Stimulated activated CD4-positive, alpha-beta T cell treated with anti-CD3 and anti-CD28 coated beads, Interleukin-2, amount 100 ng/mL, for 48 hours (primary cell): ENCODE measurements around the gene ARHGEF4.

Experiments
- DNase-seq, 2 donors: peaks; one replicate each; pipeline ENCODE4 v3.0.0-alpha.2; 2020

The ARHGEF4 gene

GRCh38 chr2:131041402-131042147 is 204.9 kb downstream of the ARHGEF4 start:
- no peak for DNase-seq

- DNase-seq = no peak
Observed at GRCh38 chr2:131042148-131042775, 205.5 kb downstream of the ARHGEF4 start.

GRCh38 chr2:131043199-131044074 is 206.7 kb downstream of the ARHGEF4 start:
- no peak for DNase-seq

DNA sequence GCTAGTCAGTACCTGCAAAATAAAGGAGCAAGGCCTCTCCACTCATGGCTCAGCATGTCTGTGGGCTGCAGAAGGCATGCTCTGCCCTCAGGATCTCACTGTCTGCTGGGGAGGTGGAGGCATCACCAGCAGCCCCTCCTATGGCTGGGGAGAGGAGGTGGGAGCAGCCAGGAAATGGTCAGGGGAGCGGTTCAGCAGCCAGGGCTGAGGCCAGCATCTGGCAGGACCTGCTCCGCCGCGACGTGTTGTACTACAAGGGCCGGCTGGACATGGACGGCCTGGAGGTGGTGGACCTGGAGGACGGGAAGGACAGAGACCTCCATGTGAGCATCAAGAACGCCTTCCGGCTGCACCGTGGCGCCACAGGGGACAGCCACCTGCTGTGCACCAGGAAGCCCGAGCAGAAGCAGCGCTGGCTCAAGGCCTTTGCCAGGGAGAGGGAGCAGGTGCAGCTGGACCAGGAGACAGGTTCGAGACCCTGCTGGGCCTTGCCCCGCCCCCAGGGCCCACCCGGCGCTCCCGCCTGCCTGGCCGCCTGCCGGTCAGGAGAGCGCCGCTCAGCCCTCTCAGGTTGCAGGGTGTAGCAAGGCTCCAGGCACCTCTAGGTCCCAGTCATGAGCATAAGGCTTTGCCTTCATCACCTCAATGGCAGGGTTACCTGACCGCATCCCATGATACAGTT is 207.5 kb downstream of the ARHGEF4 start:
- DNase-seq = no peak

DNA sequence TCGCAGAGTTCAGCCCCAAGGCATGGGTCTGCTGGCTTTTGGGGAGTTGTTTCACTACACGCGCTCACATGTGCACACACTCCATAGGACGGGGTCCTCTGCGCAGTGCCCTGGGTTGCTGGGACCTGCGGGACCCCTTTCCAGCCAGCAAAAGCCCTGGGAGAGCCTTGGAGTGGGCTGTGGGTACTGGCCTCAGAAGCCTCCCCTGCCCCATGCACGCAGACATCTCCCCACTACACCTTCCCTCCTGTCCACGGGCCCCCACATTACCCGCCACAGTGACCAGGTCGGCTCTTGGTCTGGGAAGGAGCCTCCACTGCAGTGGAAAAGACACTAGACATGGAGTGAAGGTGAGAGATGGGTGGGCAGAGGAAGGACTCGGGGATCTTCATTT is 208.0 kb downstream of the ARHGEF4 start:
- DNase-seq = no peak

GRCh38 chr2:131045286-131046027 is 208.7 kb downstream of the ARHGEF4 start:
- DNase-seq = no peak

- no peak for DNase-seq
Observed at GRCh38 chr2:131046028-131046917, 209.6 kb downstream of the ARHGEF4 start.

GRCh38 chr2:131046918-131047652 is 210.4 kb downstream of the ARHGEF4 start:
- no peak for DNase-seq

- no peak for DNase-seq
Observed at GRCh38 chr2:131047920-131048560, 211.3 kb downstream of the ARHGEF4 start.

DNA sequence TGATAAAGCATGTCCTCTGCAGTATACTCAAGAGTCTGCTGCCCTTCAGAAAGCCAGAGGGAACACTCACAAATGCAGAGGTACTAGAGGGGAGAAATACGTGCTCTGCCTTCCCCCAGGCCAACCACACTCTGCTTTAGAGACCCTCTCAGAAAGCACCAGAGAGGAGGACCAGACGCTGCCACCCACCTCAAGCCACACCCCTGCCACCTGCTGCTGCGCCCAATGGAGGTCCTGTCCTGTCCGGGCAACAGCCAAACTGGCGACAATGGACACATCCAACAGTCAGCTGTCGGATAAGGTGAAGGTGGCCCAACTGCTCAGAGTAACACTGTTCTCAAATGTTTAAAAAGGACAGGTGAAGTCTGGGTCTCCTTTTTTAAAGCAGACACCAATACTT is 211.9 kb downstream of the ARHGEF4 start:
- DNase-seq = no peak

DNA sequence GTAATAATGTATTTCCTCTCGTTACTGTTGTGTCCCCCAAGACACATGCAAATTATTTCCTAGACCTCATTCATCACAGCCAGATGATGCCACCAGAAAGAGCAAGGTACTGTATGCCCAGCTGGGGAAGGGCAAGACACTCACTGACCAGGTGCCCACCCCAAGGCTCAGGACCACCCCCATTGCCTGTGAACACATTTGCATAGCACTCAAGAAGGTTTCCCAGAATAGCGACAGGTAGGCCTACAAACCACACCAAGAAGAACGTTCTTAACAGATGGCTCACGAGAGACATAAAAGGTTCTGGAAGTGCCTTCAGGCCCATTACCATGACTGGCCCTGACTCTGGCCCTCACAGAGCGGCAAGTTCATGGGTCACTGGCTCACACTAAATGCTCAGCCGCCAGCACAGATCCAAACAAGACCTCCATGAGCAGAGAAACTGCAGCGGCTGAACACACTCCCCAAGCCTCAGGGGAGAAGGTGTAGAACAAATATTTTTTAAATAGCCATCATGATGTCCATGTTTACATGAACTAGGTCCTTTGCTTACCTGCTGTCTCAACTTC is 212.5 kb downstream of the ARHGEF4 start:
- no peak for DNase-seq

- DNase-seq = no peak
Observed at GRCh38 chr2:131050896-131051295, 214.2 kb downstream of the ARHGEF4 start.

DNA sequence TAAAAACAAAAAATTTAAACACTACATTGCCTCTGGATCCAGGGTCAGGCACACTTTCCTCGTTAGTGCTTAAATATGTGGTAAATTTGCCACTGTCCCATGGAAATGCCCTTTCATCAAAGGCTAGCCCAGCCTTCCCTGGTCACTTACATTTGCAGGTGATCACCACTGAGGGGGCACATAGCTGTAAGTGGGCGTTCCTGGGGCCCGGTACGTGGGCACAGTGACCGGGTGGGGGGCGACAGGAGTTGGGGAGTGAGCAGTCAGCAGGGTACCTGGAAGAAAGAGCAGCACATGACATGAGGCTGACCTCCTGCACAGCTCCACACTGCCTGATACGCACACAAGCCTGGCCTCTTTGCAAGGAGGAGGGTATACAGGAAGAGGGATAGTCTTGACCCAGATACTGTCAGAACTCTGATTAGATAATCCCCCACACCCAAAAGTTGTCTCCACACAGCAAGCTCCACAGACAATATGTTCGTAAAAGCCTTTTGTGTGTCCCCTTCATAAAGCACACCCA is 216.1 kb downstream of the ARHGEF4 start:
- DNase-seq = no peak

DNA sequence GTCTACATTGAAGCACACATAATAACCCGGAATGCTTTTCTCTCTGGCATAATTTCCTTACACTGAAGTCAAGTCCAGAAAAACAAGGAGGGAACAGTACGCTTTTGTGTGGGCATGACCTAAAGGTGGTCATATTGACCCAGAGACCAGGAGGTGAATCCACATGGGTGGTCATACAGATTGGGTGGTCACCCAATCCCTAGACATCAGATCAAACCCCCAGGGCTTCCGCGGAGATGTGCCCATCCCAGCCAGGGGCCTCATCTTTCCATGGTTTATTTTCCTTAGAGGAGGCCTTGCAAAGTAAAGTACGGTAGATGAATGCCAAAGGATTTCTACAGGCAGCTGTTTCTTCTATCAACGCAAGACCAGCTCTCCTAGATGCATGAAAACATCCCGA is 217.8 kb downstream of the ARHGEF4 start:
- DNase-seq = no peak

GRCh38 chr2:131055169-131056065 is 218.7 kb downstream of the ARHGEF4 start:
- no peak for DNase-seq

- DNase-seq = no peak
Observed at GRCh38 chr2:131056204-131056931, 219.7 kb downstream of the ARHGEF4 start.

DNA sequence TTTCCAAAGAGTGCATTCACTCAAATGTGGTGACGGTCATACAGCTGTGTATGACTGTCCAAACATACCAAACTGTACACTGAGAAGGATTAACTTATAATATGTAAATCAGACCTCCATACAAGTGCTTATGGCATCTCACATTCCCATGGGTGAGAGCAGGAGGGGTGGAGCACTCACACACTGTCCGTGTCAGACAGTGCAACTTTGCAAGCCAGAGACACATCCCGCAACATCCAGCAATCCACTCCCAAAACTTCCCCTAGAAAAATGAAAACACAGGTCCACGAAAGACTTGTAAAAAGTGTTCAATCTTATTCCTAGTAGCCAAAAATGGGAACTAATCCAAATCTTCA is 220.2 kb downstream of the ARHGEF4 start:
- no peak for DNase-seq
